UCSD-AML1 (cell line): ENCODE measurements around the gene KRTAP10-4.
"Not testable (repeated sequence)": the region's sequence is repeated elsewhere in the genome, so short reads cannot be mapped to it uniquely, and the experiment has no call there.

Experiments
- DNase-seq: peaks from one replicate; lab custom pipeline; 2025; ENCODE audit not compliant: unreplicated experiment; lab: John Stamatoyannopoulos, UW

Gene KRTAP10-4

DNA sequence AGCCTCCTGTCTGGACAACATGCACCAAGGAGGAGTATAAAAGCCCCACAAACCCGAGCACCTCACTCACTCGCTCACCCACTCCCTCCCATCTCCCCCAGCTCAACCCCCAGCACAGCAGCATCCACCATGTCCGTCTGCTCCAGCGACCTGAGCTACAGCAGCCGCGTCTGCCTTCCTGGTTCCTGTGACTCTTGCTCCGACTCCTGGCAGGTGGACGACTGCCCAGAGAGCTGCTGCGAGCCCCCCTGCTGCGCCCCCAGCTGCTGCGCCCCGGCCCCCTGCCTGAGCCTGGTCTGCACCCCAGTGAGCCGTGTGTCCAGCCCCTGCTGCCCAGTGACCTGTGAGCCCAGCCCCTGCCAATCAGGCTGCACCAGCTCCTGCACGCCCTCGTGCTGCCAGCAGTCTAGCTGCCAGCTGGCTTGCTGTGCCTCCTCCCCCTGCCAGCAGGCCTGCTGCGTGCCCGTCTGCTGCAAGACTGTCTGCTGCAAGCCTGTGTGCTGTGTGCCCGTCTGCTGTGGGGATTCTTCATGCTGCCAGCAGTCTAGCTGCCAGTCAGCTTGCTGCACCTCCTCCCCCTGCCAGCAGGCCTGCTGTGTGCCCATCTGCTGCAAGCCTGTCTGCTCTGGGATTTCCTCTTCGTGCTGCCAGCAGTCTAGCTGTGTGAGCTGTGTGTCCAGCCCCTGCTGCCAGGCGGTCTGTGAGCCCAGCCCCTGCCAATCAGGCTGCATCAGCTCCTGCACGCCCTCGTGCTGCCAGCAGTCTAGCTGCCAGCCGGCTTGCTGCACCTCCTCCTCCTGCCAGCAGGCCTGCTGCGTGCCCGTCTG lies at the start of gene KRTAP10-4:
Gene KRTAP10-4, plus strand, starts transcription at position 100 of the 827 bp plus-strand sequence. Its CDS starts 30 bp downstream, at position 130.
- not testable (repeated sequence) for DNase-seq

GRCh38 chr21:44524414-44525371 lies 48.8 kb upstream of the KRTAP10-4 start:
- no peak for DNase-seq

DNA sequence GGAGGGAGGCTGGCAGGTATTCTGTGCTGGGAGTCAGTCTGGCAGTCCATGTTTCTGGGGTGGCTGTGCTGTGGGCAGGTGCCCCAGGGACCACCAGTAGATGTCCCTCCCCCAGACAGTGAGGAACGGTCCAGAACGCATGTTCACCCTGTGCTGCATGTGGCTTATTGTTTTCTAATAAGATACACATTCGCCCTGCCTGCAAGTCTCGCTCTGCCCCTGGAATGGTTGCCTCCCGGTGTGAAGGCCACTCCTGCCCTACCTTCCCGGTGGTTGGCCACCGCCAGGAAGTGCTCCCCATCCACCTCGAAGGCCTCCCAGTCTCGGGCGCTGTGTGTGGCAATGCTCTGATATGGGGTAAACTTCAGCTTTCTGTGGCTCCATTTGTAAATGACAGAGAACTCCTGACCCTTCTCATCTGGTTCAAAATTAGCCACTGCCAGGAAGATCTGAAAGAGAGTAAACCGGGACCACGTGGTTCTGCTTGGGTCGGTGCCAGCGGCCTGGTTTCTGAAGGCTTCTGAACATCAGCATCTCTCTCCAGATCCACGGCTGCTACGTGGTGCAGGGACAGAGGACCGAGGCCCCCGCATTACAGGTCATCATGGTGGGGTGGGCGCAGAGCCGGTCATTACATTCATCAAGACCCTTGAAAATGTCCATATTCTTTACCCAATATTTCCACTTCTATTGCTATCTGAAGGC lies 48.0 kb upstream of the KRTAP10-4 start:
- no peak for DNase-seq

DNA sequence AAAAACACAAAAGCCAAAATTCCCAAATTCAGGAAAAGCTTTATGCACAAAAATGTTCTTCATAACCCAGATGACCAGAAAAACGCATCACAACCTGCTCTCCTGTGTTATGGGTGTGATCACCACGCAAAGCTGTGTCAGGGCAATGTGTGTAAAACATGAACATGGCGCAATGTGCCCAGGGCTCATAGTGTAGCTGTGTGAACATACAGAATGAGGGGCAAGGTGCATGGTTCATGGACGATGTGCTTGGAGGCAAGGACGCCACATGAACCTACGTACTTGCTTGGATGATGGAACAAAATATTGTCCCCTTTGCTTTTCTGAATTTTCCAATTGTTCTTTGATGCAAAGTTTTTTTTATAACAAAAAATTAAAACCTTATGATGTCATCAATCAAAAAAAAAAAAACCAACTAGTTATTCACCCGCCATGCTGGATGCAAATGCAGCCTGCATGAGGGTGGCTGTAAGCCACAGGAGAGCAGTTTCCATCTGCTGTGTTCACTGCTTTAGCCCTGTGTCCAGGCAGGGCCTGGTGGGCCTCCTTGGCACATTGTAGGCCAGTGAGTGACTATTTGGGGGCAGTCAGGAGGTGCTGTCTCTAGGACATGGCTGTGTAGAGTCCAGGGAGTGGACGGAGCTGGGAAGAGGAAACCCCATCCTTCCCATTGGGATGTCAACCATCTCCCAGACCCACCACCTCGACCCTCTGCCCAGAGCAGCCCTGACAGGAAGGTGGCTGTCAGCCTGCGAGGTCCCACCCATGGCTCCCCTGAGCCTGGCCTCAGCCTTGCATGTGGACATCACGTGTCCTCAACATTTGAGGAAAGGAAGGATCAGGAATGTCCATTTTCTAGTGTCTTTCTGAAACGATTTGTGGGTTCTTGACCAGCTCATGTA lies 47.2 kb upstream of the KRTAP10-4 start:
- no peak for DNase-seq

DNA sequence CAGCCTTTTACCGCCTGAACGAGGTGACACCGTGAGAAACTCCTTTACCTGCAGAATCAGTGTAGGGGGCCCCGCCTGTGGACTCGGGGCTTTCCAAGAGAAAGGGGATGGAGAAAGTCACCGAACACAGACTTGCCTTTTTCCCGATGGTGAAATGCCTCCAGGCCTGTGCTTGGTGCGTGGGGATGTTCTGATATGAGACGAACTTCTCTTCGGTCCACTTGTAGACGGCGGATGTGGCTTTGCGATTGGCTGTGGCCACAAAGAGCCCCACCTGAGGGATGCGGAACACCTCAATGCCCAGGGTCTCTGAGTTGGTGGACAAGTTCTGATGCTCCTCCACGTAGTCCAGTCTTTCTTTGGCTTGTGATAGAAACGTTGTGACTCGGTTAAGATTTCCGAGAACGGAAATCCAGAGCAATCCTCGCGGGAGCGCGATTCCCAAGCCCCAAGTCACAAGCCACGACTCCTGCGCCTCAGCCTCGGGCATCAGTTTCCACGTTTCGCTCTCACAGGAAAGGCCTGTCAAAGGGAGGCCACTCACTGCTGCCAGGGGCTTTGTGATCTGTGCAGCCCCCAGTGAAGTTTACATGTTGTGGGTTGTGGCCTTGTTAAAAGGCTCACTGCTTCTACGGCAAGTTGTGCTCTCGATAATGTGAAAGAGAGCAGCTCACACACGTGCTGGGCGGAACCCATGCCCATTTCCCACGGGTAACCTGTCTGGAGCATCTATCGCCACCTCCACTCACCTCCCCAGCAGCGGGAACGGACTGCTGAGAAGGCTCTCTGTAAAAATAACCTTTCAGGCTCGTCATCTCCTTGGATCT lies 46.2 kb upstream of the KRTAP10-4 start:
- no peak for DNase-seq

DNA sequence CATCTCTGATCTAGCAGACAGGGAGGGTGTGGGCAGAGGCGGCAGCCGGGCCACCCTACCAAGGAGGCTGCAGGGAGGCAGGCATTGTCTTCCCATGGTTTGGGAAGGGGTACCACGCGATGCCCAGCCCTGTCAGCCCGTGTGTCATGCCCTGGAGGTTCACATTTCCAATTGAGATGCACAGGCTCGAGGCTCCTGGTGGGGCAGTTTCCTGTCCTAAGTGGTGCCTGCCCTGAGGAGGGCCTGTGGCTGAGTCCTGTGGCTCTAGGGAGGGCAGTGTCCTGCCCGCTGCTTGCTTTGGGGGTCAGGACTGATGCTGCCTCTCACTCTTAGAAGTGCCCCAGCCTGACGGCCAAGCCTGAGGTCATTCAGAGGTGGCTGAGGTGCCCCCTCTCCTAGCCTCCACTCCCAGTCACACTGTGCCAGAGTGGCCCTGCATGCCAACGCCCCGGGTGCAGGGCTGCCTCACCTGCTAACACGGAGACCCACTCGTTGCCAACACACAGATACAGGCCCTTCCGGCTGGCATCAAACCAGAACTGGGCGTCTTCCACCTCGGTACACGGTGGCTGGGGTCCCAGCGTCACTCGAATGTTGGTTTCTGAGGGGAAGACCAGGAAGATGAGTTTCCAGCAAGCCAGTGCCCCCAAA lies 45.4 kb upstream of the KRTAP10-4 start:
- DNase-seq, result no peak

- no peak for DNase-seq
These were observed 44.9 kb upstream of the KRTAP10-4 start for GRCh38 chr21:44528634-44528995.

DNA sequence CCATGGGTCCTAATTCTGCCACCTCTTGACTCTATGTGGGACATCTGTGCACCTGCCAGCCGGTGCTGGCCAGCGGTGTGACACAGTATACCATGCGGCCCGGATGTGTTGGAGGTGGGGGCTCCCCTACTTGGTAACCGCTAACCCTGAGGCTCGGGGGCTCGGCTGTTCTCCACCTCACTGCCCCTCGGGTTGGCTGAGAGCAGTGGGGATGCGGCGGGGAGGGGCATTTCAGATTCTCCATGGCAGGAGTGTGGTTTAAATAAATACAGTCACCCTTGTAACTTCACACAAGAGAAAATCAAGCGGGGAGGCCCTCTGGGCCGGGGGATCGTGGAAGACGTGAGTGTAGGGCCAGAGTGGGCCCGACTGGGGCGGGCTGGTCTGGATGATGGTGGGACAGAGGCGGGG lies 44.5 kb upstream of the KRTAP10-4 start:
- no peak for DNase-seq

GRCh38 chr21:44529503-44530125 lies 43.9 kb upstream of the KRTAP10-4 start:
- DNase-seq, result no peak

DNA sequence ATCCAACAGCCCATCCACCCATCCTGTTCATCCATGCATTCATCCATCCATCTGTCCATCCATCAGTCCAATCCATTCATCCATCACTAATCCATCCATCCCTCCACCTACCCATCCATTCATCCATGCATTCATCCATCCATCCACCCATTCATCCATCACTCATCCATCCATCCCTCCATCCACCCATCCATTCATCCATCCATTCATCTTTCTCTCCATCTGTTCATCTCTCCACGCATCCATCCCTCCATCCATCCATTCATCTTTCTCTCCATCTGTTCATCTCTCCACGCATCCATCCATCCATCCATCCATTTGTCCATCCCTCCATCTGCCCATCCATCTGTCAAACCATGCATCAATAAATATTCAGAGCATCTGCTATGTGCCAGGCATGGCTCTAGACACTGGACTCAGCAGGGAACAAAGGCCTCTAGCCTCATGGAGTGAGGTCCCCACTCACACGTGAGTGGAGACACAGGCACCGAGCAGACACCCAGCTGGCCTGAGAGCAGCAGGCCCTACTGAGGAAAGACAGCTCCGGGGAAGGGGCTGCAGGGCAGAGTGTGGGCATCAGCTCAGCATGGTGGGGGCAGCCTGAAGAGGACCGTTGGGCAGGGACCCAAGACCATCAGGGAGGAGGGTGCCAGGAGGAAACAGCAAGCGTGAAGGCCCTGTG lies 43.2 kb upstream of the KRTAP10-4 start:
- DNase-seq, result no peak

DNA sequence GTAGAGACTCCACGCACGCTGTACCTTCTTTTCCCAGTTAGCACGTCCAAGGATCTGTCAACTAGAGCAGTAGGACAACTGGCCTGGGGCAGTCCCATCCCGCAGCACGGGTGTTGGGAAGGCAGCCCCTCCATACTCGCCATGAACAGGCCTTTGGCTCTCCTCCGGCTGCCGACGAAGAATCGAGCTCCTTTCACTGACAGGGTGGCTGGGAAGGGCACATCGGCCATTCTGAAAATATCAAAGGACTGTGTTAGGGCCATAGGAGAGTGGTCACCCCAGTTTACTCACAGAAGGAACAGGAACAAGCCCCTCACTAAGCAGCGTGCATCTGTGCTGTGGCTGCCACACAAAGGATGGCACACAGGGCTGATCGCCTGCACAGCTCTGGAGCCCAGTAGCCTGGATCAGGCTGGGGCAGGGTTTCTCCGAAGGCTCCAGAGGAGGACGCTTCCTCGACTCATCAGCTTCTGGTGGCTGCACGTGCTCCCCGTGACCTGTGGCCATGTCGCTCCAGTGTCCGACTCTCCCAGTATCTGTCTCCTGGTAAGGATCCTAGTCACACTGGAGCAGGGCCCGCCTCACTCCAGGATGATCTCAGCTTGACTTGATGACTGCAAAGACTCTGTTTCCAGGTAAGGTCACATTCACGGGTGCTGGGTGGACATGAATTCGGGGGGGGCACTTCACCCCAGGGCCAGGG lies 42.5 kb upstream of the KRTAP10-4 start:
- no peak for DNase-seq

- no peak for DNase-seq
These were observed 41.6 kb upstream of the KRTAP10-4 start for GRCh38 chr21:44531606-44532564.

DNA sequence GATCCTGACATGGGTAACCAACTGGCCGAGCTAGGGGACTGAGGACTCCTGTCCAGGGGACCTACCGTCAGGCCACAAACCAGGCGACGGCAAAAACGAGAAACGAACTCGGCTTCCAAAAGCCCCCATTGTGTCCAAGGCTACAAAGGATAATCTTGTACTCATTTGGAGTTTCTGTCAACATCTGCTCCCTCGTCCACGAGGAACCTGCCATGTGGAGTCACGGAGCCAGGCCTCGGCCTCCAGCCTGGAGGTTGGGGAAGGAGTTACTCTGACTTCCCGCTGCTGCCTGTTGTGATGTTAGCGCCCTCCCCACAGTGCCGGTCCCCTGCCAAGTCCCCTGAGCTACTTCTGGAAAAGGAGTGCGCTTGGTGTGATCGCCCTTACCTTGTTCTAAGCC lies 40.8 kb upstream of the KRTAP10-4 start:
- no peak for DNase-seq

DNA sequence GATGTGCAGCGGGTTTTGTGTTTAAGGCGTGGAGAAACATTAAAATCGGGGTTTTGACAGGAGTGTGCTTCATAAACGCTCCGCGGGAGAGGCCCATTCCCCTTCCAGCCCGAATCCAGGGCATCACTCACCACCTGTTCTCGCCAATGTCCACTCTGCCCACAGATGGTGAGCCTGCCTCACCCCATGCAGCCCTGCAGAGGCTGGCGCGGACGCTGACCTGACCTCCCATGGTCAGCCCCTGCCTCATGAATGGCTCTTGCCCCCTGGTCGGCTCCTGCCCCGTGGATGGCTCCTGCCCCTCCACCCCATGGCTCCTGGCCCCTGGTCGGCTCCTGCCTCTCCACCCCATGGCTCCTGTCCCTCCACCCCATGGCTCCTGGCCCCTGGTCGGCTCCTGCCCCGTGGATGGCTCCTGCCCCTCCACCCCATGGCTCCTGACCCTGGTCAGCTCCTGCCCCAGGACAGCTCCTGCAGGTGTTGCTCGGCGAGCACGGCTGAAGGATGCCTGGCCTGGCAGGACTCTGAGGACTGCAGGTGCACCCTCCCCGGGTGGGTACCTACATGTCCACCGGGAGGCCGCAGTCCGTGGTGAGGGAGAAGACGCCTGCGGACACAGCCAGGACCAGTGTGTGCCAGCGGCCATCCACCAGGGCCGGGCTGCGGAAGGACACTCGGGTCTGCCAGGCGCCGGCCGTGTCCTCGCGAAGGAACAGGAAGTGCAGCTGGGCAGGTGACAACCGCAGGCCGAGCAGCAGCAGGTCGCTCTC lies 40.2 kb upstream of the KRTAP10-4 start:
- no peak for DNase-seq

DNA sequence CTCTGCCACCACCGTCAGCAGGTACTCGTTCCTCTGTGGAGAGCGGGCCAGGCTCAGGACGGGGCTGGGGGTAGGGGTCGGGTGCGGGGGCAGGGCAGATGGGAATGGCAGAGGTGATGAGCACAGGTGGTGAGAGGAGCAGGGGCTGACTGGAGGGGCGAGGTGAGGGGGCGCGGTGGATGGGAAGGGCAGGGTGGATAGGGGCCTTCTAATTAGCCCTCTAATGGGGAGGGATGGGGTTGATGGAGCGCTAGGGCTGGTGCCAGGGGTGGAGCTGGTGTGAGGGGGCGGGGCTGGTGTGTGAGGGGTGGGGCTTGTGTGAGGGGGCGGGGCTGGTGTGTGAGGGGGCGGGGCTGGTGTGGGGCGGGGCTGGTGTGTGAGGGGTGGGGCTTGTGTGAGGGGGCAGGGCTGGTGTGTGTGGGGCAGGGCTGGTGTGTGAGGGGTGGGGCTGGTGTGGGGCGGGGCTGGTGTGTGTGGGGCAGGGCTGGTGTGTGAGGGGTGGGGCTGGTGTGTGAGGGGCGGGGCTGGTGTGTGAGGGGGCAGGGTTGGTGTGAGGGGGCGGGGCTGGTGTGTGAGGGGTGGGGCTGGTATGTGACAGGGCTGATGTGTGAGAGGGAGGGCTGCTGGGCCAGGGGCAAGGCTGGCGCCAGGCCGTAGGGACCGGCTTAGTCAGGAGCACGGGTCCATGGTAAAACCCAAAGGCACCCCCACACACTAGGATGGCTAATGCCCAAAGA lies 39.5 kb upstream of the KRTAP10-4 start:
- DNase-seq, result no peak
